ENCODE data around the gene TEX264.

GRCh38 chr3:51708216-51708845, 37.3 kb downstream of the TEX264 start:
- TF ChIP-seq, protein P1, sequence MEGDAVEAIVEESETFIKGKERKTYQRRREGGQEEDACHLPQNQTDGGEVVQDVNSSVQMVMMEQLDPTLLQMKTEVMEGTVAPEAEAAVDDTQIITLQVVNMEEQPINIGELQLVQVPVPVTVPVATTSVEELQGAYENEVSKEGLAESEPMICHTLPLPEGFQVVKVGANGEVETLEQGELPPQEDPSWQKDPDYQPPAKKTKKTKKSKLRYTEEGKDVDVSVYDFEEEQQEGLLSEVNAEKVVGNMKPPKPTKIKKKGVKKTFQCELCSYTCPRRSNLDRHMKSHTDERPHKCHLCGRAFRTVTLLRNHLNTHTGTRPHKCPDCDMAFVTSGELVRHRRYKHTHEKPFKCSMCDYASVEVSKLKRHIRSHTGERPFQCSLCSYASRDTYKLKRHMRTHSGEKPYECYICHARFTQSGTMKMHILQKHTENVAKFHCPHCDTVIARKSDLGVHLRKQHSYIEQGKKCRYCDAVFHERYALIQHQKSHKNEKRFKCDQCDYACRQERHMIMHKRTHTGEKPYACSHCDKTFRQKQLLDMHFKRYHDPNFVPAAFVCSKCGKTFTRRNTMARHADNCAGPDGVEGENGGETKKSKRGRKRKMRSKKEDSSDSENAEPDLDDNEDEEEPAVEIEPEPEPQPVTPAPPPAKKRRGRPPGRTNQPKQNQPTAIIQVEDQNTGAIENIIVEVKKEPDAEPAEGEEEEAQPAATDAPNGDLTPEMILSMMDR (IDR thresholded peaks at IDR 0.05; ENCODE audit: borderline replicate concordance, extremely low read depth, low read length, poor library complexity, severe bottlenecking), result no peak
- no peak for TF ChIP-seq EZH2 (IDR thresholded peaks at IDR 0.05; ENCODE audit: borderline replicate concordance, low read depth, low read length, severe bottlenecking)
